ENCODE results near the gene DDX25. TPM values are rescaled to one million over a fixed set of nuclear protein-coding genes. Genes with fewer than 3 reads are reported as not detected.

DDX25 gene
- total RNA-seq, 3 donors from 2014 or later, result 0.05 to 0.54 TPM; not detected in 1

GRCh38 chr11:125954123-125954944 lies 50.0 kb downstream of the DDX25 start:
- ATAC-seq, result no peak
- Histone ChIP-seq H3K36me3 (ENCODE audit: low read depth) (no peaks in the 10 kb centered on the region), H3K4me1 (ENCODE audit: low read depth) (no peaks in the 10 kb centered on the region), H3K4me3 (no peak overlapping the region), H3K9me3 (no peaks in the 10 kb centered on the region)
- DNase-seq, result no peak
- intact Hi-C loops (cut with DNase I, micrococcal nuclease), result no loop called here
- TF ChIP-seq CTCF (IDR thresholded peaks at IDR 0.05), result no peak

- Histone ChIP-seq H3K36me3 (ENCODE audit: low read depth) (no peaks in the 10 kb centered on the region), H3K4me1 (ENCODE audit: low read depth) (no peaks in the 10 kb centered on the region), H3K9me3 (no peaks in the 10 kb centered on the region), H3K4me3 (no peak overlapping the region)
- intact Hi-C loops (cut with DNase I, micrococcal nuclease), result no loop called here
- no peak for TF ChIP-seq CTCF (IDR thresholded peaks at IDR 0.05)
- no peak for ATAC-seq
- no peak for DNase-seq
Observed at GRCh38 chr11:125954945-125955640, 50.8 kb downstream of the DDX25 start.

- ATAC-seq (no peak), DNase-seq (no peak)
- Histone ChIP-seq H3K4me3 (no peak overlapping the region), H3K36me3 (ENCODE audit: low read depth) (no peaks in the 10 kb centered on the region), H3K4me1 (ENCODE audit: low read depth) (no peaks in the 10 kb centered on the region), H3K9me3 (no peaks in the 10 kb centered on the region)
- TF ChIP-seq CTCF (IDR thresholded peaks at IDR 0.05), result no peak
- intact Hi-C loops (cut with DNase I, micrococcal nuclease), result no loop called here
Observed at GRCh38 chr11:125955856-125956255, 51.5 kb downstream of the DDX25 start.

- Histone ChIP-seq H3K4me1 (ENCODE audit: low read depth) (no peaks in the 10 kb centered on the region), H3K36me3 (ENCODE audit: low read depth) (no peaks in the 10 kb centered on the region), H3K4me3 (no peak overlapping the region), H3K9me3 (no peaks in the 10 kb centered on the region)
- TF ChIP-seq CTCF (IDR thresholded peaks at IDR 0.05), result no peak
- peak; percentile 10 for ATAC-seq
- intact Hi-C loops (cut with DNase I, micrococcal nuclease), result no loop called here
- DNase-seq, result no peak
Observed at GRCh38 chr11:125956391-125957134, 52.3 kb downstream of the DDX25 start.

- intact Hi-C loops (cut with DNase I, micrococcal nuclease), result no loop called here
- H3K9me3 ChIP-seq, result peaks cover 4% of the 10 kb centered on the region
- H3K36me3 ChIP-seq (ENCODE audit: low read depth), result no peaks in the 10 kb centered on the region
- no peak overlapping the region for H3K4me3 ChIP-seq
- H3K4me1 ChIP-seq (ENCODE audit: low read depth), result no peaks in the 10 kb centered on the region
- ATAC-seq (no peak), DNase-seq (no peak)
- TF ChIP-seq CTCF (IDR thresholded peaks at IDR 0.05), result no peak
Observed at GRCh38 chr11:125957618-125958332, 53.5 kb downstream of the DDX25 start.

Measured in mucosa of descending colon (tissue), 3 donors.